Caki2 (cell line): ENCODE results near the gene MT1HL1. TPM values are rescaled to one million over a fixed set of nuclear protein-coding genes. Genes with fewer than 3 reads are reported as not detected.
A peak's percentile ranks its signal among the peaks of the same experiment; 100 is the strongest.

Experiments used
- DNase-seq: peaks from one replicate; pipeline ENCODE4 v3.0.0-alpha.2; 2015; ENCODE audit warnings: low read depth
- in situ Hi-C: cut with HindIII; loops from 2 replicates; pipeline ENCODE4 v1.10.0; 2016; ENCODE audit warnings: low sequenced_read_pairs, low pct_unique_long_range_greater_than_20kb, mixed read lengths
- total RNA-seq: library from RNA; depleted of rRNA; stranded (reverse); fragments of >200 nt; shearing (Covaris generic); gene quantifications from 2 replicates; pipeline ENCODE4 v1.2.3, GENCODE V29; 2014; ENCODE audit warnings: low replicate concordance

MT1HL1 gene
- total RNA-seq, 1 experiment from 2014 or later = not detected

DNA sequence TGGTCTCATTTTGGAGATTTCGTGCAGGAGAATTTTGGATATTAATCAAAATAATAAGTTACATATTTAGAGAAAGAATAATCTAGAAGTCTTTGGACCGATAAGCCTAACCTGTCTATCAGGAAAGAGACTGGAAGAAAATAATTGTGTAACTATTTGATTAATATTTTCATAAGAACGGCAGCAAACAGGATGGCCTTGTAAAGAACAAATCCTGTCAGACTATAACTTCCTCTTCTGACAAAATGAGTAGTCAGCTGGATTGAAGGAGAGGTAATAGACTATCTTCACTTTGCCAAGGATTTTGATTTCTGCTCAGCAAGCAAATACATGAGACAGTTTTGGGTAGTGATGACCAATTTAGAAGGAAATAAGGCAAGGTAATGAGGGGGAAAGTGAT, 25.0 kb upstream of the MT1HL1 start:
- DNase-seq = no peak
- in situ Hi-C loops = no loop called here

DNA sequence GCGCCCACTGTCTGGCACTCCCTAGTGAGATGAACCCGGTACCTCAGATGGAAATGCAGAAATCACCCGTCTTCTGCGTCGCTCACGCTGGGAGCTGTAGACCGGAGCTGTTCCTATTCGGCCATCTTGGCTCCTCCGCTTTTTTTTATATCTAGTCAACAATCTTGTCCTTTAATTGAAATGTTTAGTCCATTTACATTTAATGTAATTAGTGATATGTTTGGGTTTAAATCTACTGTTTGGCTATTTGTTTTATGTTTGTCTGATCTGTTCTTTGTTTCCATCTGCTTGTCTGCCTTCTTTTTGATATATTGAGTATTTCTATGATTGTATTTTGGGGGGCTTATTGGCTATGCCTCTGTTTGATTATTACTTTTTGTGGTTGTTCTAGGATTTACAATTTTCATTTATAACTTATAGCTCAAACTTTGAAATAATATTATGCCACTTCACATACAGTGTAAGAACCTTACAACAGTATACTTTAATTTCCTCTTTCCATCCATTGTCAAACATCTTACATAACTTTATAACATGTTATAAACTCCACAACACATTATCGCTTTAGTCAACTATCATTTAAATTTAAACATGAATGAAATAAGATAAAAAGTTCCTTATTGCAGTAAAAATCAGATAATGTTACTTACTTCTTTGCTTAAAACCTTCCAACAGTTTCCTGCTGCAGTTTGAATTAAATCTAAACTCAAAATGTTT, 21.3 kb upstream of the MT1HL1 start:
- in situ Hi-C loops = no loop called here
- DNase-seq = no peak

DNA sequence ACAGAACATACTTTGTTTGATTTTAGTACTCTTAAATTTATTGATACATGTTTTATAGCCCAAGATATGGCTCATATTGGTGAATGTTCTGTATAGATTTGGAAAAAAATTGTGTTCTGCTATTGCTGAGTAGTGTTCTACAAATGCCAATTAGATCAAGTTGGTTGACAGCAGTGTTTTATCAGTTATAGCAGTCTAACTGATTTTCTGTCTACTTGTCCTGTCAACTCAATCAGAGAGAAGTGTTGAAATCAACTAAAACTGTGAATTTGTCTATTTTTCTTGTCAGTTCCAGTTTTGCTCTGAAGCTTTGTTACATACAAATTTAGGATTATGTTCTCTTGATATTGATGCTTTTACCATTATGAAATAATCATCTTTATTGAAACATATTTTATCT, 14.7 kb upstream of the MT1HL1 start:
- DNase-seq = no peak
- in situ Hi-C loops = no loop called here

DNA sequence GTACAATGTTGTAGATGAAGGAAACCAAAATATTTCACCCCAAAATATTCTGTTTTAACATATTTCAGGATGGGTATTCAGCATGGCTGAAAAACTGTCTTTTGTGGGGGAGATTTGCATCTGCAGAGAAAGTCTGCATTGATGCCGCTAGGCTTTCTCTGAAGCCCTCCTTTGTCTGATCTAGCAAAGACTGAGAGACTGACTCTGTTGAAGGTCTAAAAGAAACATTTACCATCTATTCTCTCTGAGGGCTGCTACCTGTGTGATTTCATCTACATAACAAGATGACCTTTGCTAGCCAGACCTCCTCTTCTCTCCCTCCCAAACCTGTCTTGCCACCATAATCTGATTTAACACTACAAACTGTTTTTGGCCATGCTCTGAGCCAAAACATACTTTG, 12.4 kb upstream of the MT1HL1 start:
- in situ Hi-C loops = no loop called here
- no peak for DNase-seq

DNA sequence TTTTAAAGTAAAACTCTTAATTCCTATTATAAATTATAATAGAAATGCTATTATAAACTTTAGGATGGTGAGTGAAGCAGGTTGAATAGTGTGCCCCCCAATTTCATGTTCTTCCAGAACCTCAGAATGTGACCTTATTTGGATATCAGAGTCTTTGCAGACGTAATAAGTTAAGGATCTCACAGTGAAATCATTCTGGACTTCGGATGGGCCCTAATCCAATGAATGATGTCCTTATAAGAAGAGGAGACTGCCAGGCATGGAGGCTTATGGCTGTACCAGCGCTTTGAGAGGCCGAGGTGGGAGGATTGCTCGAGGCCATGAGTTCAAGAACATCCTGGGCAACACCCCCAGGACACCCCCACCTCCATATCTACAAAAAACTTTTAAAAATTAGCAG, 9.4 kb upstream of the MT1HL1 start:
- in situ Hi-C loops = no loop called here
- DNase-seq = peak; percentile 17

DNA sequence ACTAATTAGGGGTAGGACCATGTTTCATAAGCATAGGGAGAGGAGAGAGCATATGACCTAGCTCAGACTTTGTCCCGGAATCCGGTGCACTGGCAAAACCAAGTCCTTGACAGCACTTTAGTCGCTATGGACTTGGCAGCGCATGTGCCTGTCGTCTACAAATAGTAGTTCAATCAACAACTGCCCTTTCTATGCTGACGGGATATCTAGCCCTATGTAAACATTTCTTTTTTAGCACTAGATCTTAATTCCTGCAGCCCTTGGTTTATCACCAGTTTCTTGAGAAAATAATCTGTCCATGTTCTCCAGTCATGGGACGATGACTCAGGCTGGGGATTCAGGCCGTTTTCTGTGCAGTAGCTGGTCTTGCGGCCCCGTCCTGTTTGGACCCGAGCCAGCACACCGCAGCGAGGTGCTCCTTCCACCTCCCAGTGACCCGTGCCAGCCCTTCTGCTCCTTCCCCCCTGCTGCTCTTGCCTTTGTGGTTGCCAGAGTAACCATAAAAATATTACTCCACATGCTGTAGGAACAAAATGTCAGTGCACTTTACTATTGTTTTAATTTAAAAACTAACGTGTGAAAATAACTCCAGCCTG, 8.6 kb upstream of the MT1HL1 start:
- in situ Hi-C loops = no loop called here
- DNase-seq = peak; percentile 97

DNA sequence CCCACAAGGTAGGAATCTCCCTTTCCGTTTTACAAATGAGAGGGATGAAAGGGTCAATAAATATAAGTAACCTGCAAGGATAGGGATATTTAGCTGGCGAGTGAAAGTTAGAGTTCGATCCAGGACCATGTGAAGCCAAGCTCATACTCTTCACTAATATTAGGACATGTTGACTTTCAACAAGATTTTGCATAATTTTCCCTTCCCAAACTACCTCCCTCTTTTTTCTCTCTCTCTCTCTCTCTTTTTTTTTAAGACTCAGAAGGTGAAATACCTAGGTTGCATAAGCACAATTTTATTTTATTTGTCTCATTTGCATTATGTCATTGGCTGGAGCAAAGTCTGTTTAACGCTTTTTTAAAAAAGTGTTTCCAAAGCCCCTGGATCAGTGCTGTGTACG, 8.1 kb upstream of the MT1HL1 start:
- in situ Hi-C loops = no loop called here
- DNase-seq = no peak

DNA sequence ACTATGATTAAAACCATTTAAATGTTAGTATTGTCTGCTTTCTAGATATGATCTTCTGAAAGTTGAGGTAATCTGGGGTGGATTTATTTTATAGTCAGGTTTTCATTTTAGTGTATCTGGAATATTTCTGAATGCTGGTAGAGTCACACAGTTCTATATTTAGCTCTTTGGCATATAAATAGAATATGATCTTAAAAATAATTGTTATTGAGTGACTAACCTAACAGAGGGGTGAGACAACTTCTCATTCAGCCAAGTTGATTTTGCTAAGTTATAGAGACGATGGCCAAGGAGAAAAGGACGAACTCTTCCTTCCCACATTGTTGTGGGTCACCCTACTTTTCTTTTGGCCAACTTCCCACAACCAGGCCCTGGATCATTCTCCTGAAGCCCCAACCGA, 7.2 kb upstream of the MT1HL1 start:
- in situ Hi-C loops = no loop called here
- DNase-seq = no peak

DNA sequence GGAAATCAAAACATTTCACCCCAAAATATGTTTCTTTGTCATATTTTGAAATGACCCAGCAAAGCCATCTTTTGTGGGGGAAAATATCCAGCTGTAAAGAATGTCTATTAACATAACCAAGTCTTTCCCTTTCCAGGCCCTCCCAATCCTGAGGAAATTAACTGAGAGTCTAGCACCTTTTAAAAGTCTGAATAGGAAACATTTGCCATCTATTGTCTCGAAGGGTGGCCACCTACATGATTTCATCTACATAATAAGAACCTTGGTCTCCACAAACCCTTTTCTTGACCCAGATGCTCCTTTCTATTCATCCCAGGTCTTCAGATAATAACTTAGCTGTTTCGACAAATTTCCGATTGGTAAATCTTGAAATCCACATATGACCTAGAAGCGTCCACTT, 5.4 kb upstream of the MT1HL1 start:
- DNase-seq = no peak
- in situ Hi-C loops = no loop called here

DNA sequence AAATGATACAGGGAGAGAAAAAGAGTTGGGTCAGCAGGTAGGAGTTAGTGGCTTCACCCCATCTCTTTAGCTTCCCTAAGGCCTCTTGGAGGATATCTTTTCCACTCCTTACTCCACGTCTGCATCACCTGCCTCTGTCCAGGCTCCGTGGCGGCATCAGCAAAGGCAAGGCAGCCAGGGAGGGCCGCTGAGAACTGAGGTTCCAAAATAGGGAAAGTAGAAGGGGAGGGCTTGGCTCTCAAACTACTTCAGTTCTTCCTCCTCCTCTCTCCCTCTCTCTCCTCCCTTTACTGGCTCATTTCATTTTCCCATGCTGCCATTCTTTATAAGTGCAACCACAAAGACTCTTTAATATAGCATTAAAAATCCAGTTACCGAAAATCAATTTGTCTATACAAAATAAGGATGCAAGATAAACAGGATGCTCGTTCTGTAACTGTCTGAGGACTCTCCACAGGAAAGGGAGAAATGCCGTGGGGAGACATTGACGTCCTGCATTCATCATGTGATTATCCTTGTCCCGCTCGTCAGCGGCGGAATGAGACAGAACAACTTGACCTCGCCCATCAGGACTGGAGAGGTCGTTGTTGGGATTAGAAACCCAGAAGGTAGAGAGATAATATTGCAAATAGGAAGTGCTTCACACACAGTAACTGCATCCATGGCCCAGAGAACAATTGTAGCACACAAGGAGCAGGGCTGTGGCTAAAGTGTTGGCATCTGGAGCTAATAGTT, 3.1 kb upstream of the MT1HL1 start:
- in situ Hi-C loops = no loop called here
- no peak for DNase-seq

DNA sequence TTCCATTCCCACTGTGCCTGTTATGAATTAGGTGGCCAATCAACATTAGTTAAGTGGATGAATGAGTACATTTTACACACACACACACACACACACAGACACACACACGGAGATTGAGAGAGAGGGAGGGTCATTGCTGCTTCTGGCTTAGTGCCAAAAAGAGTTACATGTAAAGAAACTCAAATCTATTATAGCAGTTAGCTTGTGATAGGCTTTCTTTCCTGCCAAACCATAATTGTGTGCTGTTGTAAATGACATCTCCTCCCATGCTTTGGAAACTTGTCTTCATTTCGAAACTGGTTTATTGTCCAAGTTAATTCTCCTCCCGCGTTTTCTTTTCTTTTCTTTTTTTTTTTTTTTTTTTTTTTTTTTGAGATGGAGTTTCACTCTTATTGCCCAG, 1.4 kb upstream of the MT1HL1 start:
- DNase-seq = no peak
- in situ Hi-C loops = no loop called here

DNA sequence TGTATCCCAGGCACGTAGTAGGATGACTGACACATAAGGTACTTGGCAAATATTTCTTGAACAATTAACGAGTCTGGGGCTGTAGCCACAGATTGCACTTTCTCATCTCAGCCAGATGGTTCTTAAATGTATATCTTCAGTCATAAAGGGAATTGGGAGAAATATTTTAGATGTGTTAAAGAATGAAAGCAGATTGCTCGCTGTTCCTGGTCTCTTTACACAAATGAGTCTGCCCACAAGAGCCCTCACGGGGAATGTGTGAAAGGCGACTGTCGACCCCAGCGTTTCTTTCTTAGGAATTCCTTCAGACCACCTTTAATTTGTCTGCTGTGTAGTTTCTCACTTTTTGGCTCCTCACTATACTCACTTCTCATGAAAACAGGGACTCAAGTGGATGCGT, 725 bp downstream of the MT1HL1 start:
- DNase-seq = no peak
- in situ Hi-C loops = no loop called here

DNA sequence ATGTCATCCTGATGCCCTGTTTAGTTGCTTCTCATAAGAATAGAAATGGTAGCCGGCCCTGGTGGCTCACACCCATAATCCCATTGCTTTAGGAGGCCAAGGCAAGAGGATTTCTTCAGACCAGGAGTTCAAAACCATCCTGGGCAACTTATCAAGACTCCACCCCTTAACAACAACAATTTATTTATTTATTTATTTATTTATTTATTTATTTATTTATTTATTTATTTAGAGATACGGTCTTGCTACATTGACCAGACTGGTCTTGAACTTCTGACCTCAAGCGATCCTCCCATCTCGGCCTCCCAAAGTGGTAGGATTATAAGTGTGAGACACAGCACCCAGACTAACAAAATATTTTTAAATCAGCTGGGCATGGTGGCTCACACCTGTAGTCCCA, 4.0 kb downstream of the MT1HL1 start:
- in situ Hi-C loops = no loop called here

DNA sequence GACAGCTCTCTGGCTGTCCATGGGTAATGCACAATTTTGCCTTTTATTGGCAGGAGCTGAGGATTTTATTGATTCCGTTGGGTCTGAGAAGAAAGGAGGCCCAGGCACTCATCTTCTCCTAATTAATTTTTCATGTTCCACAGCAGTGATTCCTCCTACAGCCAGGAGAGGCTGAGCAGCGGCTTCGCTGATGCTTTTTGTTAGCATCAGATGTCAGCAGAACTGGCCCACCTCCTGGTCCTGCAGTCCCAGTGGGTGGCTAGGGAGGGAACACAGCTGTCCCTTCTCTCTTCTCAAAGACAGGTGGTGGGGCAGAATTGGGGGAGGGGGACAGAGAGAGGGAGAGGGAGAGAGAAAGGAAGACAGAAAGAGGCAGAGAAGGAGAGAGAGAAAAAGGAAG, 5.7 kb downstream of the MT1HL1 start:
- in situ Hi-C loops = no loop called here
- DNase-seq = no peak

More for the DNA sequence above, 4.0 kb downstream of the MT1HL1 start:
- DNase-seq = no peak

DNA sequence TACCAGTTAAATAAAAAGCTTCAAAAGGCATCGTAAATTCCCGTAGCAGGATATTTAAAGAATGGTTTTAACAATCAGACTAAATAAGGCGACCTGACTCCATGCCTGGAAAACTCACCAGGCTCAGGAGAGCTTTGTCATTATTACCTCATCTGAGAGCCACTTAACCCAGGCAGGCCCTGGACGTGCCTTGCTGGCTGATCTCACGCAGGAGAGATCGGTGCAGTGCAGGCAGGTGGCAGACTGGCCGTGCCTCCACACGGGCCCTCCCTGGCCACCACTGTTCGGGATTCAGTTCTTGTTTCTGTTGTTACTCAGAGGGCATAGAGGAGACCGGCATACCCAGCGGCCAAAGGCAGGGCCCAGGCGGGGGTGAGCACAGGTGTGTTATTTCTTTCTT, 6.4 kb downstream of the MT1HL1 start:
- in situ Hi-C loops = no loop called here
- no peak for DNase-seq

DNA sequence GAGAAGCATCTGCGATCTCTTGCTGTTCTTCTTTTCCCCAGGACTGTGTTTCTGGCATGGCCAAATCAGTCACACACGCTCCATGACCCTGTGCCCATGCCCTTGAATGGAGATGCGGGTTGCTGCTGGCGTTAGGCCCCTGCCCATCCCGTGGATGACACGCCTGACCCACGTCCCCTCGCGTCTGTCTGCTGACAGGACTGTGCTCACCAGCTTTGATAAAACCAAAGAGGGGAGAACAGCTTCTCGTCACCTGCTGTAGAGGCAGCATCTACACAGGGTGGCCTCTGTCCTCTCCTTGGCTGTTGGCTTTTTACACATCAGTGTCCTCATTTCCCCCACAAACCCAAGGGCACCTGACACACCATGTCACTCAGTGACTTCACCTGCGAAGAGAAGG, 6.9 kb downstream of the MT1HL1 start:
- DNase-seq = no peak
- in situ Hi-C loops = no loop called here

DNA sequence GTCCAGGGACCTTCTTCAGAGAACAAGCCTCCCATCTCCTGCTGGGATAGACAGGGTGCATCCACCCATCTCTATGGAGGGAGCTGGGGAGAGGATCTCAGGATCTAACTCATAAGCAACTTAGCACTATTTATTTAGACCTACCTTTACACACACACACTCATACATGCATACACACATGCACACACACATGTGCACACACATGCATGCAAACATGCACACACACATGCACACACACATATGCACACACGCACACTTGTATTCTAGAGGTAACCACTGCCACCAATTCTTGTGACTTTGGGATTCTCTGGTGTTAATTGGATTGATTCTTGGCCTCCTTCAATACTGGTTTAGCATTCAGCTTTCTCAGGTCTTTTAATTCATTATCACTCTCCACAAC, 9.8 kb downstream of the MT1HL1 start:
- DNase-seq = no peak
- in situ Hi-C loops = no loop called here

DNA sequence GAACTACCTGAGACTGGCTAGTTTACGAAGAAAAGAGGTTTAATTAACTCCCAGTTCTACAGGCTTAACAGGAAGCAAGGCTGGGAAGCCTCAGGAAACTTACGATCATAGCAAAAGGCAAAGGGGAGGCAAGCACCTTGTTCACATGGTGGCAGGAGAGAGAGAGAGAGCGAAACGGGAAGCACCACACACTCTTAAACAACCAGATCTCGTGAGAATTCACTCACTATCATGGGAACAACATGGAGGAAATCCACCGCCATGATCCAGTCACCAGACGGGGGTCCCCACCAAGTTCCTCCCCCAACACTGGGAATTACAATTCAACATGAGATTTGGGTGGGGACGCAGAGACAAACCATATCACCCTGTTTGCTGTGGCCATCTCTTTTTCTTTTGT, 11.8 kb downstream of the MT1HL1 start:
- in situ Hi-C loops = no loop called here
- no peak for DNase-seq

DNA sequence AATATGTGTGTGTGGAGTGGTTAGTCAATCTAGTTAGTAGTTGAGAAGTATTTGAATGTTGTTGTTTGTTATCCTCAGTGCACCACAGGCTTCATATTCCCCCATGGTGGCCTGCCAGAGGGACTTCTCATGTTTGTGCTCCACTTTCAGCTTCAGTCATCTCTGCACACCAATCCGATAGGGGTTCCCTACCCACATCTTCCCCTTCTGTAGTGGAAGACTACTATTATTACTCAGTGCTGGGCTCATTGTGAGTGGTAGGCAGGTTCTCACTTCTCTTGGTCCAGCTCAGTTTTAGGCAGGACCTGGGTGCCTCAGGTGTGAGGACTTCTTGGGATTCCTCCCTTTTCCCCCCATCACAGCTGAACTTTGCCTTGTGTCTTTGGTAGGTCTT, 14.2 kb downstream of the MT1HL1 start:
- no peak for DNase-seq
- in situ Hi-C loops = no loop called here
